Heart left ventricle (tissue), 13 donors: ENCODE measurements around the gene FOXQ1.

Experiments used
- POLR2A ChIP-seq, 2 donors: fragments of 450-650 bp; IDR thresholded peaks; one replicate each; pipeline ENCODE4 v1.6.1; 2017; ENCODE audit warnings: antibody characterized with exemption in 2 of 2, mild to moderate bottlenecking in 2 of 2, moderate library complexity in 2 of 2
- TF ChIP-seq, protein P1 (sequence below), 12 donors: fragments of 200-600 bp; sonication (generic) in 4 of 12; IDR thresholded peaks; one replicate each; pipeline versions ENCODE4 v1.5.0 to v1.8.0; 2018 to 2022; ENCODE audit warnings: antibody characterized with exemption in 12 of 12, mild to moderate bottlenecking in 5 of 12
- donor health status: ischemic (EF 13 %, LVEDD 7.1; RV severe dilation, severe dysfunction).
- donor health status: DM: no; HTN: yes; CAD: no.
- donor health status: DM: no; HTN: no; CAD: no.
- donor health status: ischemic (EF 25% LVEDD 6.9; RV normal size, moderate dysfunction).
- donor health status: ischemic (EF 25% LVEDD 5.7; RV mildly dilated, moderate dysfunction).
- donor health status: ischemic (EF 35%, LVEDD 5.7; RV mildly dilated, moderate dysfunction).
- donor health status: nonischemic (EF 11% LVEDD 7.7; RV severe dilation, severe dysfunction).
- donor health status: DM: yes; HTN: yes; CAD: no.
- donor health status: PGD.
- donor health status: ischemic (EF 29% LVEDD 5.4; RV normal size, mild dysfunction).
- donor health status: nonischemic (EF 23%, LVEDD 6.1; RV moderate dilation, normal function).

DNA sequence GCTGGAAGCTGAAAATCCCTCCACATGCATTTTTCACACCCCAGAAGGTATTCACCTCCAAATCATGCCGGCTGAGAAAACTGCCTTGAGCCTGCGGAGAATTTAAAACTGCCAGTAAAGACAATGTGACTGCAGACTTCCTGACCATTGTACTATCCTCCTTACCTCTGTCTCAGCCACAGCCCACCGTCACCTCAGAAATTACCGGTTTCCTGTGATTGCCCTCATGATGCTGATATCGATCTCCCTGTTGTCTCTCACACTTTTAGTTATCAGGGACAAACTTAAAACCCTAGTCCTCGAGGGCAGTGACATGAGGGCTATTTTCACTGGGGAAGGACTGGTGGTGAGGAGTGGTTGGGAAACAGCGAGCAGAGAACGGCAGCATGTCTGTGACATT lies 30.2 kb upstream of the FOXQ1 start:
- TF ChIP-seq POLR2A (IDR thresholded peaks at IDR 0.05), result no peak
- TF ChIP-seq, protein P1, sequence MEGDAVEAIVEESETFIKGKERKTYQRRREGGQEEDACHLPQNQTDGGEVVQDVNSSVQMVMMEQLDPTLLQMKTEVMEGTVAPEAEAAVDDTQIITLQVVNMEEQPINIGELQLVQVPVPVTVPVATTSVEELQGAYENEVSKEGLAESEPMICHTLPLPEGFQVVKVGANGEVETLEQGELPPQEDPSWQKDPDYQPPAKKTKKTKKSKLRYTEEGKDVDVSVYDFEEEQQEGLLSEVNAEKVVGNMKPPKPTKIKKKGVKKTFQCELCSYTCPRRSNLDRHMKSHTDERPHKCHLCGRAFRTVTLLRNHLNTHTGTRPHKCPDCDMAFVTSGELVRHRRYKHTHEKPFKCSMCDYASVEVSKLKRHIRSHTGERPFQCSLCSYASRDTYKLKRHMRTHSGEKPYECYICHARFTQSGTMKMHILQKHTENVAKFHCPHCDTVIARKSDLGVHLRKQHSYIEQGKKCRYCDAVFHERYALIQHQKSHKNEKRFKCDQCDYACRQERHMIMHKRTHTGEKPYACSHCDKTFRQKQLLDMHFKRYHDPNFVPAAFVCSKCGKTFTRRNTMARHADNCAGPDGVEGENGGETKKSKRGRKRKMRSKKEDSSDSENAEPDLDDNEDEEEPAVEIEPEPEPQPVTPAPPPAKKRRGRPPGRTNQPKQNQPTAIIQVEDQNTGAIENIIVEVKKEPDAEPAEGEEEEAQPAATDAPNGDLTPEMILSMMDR (IDR thresholded peaks at IDR 0.05), result no peak
